Diencephalon (tissue), 1 donor: Measurements from ENCODE around the gene TBC1D25. TPM values are rescaled to one million over a fixed set of nuclear protein-coding genes. Genes with fewer than 3 reads are reported as not detected.

Experiments
- small RNA-seq: library from RNA; depleted of rRNA; stranded (forward); fragments of <200 nt; gene quantifications from one replicate; pipeline ENCODE3, GENCODE V24; 2014
- total RNA-seq: library from RNA; depleted of rRNA; stranded (reverse); fragments of >200 nt; gene quantifications from one replicate; pipeline ENCODE4 v1.2.3, GENCODE V29; 2014

TBC1D25 gene, protein sequence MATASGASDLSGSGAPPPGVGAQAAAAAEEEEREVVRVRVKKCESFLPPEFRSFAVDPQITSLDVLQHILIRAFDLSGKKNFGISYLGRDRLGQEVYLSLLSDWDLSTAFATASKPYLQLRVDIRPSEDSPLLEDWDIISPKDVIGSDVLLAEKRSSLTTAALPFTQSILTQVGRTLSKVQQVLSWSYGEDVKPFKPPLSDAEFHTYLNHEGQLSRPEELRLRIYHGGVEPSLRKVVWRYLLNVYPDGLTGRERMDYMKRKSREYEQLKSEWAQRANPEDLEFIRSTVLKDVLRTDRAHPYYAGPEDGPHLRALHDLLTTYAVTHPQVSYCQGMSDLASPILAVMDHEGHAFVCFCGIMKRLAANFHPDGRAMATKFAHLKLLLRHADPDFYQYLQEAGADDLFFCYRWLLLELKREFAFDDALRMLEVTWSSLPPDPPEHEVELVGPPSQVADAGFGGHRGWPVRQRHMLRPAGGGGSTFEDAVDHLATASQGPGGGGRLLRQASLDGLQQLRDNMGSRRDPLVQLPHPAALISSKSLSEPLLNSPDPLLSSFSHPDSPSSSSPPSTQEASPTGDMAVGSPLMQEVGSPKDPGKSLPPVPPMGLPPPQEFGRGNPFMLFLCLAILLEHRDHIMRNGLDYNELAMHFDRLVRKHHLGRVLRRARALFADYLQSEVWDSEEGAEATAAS
- 7.4 TPM for total RNA-seq

DNA sequence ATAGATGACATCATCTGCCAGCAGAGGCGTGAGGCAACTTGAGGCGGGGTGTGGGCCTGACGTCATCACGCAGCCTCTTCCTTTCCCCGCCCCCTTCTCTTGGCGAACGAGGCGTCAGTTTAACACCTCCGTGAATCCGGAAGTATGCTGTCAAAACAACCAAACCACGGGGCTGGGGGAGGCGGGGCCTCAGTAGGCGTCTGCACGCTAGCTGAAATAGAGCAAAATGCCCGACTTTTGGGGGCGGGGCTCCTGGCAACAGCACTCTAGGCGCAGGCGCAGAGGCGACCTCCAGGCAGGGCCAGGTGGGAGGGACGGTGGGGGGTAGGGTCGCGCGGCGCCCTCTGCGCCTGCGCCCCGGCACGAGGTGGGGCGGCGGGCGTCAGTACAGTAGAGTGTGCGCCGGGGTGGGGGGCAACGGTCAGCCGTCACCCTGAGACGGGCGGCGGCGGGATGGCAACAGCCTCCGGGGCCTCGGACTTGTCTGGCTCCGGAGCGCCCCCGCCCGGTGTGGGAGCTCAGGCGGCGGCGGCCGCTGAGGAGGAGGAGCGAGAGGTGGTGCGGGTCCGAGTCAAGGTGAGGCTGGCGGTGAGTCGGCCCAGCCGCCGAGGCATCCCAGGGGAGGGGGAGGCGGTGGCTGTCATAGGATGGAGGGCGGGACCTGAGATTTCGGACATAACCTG lies at the start of gene TBC1D25:
Gene TBC1D25 (plus strand): TSS at position 370 of the 683 bp plus-strand sequence. CDS start 84 bp downstream, at position 454.

DNA sequence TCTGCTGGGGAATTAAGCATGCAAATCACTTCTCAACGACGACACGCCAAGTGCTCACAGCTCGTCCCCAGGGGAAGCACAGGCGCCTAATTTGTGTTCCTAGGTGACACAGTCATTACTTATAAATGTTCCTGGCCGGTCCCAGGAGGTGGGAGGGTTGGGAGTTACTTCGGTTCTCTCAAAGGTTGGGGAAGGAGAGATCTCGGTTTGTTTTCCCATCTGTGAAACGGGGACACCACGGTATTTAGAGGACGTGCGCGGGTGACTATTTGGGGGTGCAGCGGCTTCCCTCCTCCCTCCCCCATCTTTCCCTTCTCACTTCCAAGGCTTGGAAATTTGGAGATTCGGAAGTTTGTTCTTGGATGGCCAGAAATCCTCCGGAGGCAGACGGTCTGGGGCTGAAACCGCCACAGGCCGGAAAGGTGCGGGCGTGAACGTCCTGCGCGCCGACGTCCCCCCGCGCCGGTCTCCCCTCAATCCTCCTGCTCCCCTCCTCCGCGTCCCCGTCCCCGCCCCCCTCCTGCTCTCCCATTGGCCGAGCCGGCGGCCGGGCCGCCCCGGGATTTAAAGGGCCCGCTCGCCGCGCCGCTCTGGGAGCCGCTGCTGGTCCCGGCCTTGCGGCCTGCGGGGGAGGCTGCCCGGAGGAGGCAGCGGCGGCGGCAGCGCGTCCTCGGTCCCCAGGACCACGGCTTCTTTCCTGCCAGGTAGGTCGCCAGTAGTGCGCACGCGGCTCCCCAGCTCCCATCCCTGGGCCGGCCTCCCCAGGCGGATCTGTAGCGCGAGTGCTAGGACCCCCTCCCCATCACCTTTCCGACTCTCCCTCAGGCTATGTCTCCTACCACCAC lies 30.9 kb upstream of the TBC1D25 start, which contains the start of gene PORCN:
Gene PORCN (plus strand): TSS at position 593 of the 845 bp plus-strand sequence. CDS start 829 bp downstream, outside the sequence.

DNA sequence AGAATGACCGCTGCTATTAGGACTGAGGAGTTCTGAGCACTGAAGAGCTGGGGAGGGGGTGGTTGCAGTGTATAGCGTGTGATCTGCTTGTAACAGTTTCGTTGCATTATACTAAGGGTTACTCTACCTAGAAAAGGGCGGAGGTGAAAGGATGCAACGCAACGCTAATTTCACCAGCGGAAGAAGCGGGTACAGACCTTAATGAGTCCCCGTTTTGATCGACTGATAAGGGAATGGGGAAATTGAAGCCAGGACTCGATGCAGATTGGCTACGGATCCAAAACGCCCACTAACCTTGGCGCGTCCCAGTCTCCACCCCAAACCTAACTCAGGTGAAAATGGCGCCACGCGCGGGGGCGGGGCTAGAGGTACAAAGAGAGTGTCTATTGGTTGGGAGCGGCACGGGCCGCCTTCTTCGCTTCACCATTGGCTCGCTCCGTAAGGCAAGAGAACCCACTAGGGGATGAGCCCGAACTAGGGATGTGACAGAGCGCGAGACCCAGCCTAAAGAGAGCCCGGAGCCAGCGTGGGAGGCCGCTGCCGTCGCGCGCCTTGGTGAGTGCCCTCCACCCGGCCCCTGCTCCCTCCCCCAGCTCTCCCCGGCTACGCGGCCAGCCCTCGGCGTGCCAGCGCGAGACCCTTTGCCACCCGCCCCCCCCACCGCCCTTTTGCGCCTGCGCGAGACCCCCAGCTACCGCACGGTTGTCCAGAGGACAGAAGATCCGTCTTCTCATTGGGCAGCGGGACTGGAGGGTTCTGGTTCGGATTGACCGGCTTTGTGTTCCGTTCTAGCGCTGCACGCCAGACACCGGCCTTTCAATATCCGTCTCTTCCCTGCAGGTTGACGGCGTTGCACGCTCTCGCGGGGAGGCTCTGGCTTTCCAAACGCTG lies 17.9 kb upstream of the TBC1D25 start, which contains the start of gene EBP:
Gene EBP (plus strand): TSS at position 456 of the 891 bp plus-strand sequence. CDS start 1,964 bp downstream, outside the sequence.

DNA sequence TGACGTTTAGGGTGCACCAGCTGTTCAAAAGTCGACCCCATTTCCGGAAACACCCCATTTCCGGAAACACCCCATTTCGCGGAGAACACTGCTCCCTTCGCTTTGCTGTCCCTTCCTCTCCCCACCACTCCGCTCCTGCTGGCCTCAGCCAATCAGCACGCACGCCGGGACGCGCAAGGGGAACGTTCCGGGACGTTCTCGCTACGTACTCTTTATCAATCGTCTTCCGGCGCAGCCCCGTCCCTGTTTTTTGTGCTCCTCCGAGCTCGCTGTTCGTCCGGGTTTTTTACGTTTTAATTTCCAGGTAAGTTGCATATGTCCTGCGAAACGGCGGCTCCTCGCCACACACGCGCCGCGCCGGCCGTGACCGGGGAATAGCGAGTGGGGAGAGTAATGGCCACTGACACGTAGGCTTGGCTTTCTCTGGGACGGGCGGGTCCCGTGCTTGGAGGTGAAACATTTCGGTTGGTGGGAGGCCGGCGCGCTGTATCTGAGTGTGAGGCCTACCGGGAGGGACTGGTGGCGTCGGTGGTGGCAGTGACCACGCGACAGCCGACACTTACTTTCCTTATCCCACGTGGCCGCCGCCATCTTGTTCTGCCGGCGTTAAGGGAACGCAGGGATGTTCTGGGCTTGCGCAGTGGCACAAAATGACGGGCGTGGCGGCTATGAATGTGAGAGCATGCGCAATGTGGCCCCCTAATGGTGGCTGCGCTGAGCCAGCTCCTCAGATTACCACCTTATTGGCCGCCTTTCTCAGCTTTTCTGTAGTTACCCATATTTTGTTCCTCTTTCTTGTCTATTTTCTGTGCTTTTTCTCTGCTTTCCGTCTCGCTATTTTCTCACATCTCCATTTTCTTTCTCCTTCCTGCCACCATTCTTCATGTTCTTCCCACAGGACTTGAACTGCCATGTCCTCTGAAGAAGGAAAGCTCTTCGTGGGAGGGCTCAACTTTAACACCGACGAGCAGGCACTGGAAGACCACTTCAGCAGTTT lies 35.1 kb downstream of the TBC1D25 start, which contains the start of gene RBM3:
Gene RBM3 (plus strand): TSS at position 215 of the 997 bp plus-strand sequence. CDS start 697 bp downstream, at position 912.

DNA sequence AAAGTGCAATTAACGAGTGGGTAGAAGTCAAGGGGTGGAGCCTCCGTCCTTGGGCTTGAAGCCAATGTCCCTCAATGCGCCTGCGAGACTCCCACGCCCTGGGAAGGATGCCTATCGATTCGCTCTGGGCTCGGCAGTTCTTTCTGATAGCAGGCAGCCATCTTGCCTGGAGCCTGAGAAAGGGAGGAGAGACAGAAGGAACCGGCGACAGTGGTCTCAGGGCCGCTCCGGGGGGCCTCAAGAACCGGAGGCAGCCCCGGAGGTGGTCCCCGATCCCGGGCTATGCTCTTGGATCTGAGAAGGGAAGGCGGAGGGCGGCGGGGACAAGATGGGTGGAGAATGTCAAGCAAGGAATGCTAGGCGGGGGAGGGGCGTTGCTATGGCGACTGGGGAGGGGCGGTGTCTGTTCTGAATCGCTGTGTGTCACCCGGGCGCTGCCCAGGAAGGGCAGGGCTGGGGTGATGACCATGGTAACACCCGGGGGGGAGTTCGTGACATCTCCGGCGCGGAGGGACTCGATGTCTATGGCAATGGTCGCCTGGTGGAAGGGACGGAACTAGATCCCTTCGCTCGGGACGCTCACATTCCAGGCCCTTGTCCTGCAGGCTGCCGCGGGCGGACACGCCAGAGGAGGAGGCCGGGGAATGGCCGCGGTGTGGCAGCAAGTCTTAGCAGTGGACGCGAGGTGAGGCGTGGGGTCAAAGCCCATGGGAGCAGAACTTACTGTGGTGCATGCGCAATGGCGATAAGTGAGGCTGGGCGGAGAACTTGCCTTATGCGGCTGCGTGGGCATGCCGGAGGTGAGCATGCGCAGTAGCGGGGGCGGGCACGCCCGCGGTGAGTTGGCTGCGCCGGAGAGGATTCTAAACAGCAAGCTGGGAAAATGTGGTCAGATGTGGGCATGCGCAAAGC lies 58.1 kb downstream of the TBC1D25 start, which contains the start of gene WDR13:
Gene WDR13 (plus strand): TSS at position 140 of the 912 bp plus-strand sequence. CDS start 505 bp downstream, at position 645.

Small RNA genes lying within 50 kb of the gene (small RNA-seq; reads per million reads assigned to genes)
- gene MRPL32P1 = not detected

Other genes starting within 250 kb of the TBC1D25 start
- not detected for gene SSX3, start 183.0 kb upstream of the TBC1D25 start, total RNA-seq
- not detected for gene SSX4, start 156.2 kb upstream of the TBC1D25 start, total RNA-seq
- gene SSX4B, start 127.8 kb upstream of the TBC1D25 start, total RNA-seq = not detected
- gene SLC38A5, start 69.5 kb upstream of the TBC1D25 start, total RNA-seq = 36.7 TPM
- gene FTSJ1, start 63.5 kb upstream of the TBC1D25 start, total RNA-seq = 32.3 TPM
- gene PORCN, start 30.7 kb upstream of the TBC1D25 start, total RNA-seq = 9.7 TPM
- 43.6 TPM for gene EBP, start 17.9 kb upstream of the TBC1D25 start, total RNA-seq
- gene RBM3, start 34.8 kb downstream of the TBC1D25 start, total RNA-seq = 137 TPM
- gene WDR13, start 57.8 kb downstream of the TBC1D25 start, total RNA-seq = 57.0 TPM
- 0.69 TPM for gene WAS, start 144.1 kb downstream of the TBC1D25 start, total RNA-seq
- gene SUV39H1, start 157.0 kb downstream of the TBC1D25 start, total RNA-seq = 3.0 TPM
- gene GLOD5, start 222.0 kb downstream of the TBC1D25 start, total RNA-seq = not detected
- gene GATA1, start 246.9 kb downstream of the TBC1D25 start, total RNA-seq = not detected